GM21381 (cell line): ENCODE data around the gene OR4D9.

ENCODE experiments used
- ATAC-seq: cut with Tn5 transposase; IDR thresholded peaks from one replicate; pipeline ENCODE4 v1.9.1; 2021; ENCODE audit warnings: mild to moderate bottlenecking, moderate library complexity; ENCODE audit not compliant: unreplicated experiment

The OR4D9 gene

GRCh38 chr11:59550368-59550841, 39.1 kb downstream of the OR4D9 start:
- peak; percentile 90 for ATAC-seq

DNA sequence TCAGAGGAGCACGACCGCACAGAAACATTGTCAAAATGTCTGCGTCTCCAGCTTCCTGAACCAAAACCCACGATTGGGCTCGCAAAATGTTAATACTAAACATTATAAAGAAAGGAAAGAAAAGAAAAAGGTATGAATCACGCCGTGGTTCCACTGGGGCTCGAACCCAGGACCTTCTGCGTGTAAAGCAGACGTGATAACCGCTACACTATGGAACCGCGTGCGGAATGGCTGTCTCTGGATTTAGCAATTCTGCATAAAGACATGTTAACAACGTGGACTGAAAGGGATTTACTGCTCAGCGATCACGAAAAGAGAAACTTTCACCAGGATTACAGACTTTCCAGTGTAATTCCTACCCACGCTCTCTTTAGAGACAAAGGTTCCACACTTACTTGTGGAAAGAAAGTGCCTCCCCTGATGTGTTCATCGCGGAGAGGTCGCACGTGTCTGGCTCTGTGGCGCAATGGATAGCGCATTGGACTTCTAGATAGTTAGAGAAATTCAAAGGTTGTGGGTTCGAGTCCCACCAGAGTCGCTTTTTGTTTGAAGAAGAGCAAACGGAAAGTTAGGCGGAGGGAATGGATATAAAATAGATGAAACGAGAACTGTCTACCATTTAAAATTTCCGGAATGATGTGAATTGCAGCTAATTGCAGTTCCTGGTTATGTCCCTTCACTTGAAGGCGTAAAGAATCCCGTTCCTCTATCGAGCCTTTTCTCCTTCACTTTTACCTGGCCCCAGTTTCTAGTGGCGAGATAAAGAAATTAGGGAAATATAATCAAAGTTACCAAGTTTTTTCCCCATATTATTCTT, 39.7 kb downstream of the OR4D9 start:
- ATAC-seq, result peak; percentile 34

DNA sequence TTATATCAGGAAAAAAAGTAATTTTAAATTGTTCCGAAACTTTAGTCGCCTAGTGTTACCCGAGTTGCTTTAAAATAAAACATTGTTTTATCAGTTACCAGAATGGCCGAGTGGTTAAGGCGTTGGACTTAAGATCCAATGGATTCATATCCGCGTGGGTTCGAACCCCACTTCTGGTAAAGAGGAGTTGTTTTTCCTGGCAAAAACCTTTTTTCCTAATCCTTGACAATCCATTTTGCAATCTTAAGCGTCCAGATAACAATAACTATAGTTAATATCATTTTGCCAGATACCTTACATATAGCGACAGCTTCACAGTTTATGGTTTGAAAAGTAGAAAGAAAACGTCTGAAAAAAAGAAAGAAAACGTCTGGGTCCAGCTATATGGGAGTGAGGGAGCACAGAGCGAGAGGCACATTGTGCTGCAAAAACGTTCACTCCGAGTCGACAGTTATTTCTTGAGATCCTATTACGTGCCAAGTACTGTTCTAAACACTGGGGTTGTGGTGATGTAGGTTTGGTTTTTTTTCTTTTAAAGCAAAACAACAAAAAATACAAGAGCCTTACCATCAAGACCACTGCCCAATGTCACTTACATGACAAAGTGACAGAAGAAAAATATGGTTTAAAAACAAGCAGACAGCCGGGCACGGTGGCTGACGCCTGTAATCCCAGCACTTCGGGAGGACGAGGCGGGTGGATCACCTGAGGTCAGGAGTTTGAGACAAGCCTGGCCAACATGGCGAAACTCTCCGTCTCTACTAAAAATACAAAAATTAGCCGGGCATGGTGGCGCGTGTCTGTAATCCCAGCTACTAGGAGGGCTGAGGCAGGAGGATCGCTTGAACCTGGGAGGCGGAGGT, 40.6 kb downstream of the OR4D9 start:
- ATAC-seq, result no peak

DNA sequence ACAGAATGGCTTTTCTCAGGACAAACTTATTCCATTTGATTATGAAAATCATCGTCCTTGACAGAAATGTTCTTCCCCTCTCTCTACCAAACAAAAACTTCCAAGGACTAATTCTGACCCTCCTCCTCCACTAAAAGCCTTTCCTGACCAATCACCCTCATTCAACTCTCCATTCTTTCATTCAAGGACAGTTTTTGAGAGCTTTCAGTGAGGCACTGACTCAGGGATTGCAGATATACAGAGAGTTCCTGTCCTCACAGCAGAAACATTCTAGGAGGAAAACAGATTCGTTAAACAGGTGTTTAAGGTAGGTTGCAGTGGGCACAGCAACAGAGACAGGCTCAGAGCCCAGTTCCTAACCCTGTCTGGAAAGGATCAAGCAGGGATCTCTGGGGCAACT, 41.5 kb downstream of the OR4D9 start:
- no peak for ATAC-seq

- ATAC-seq, result no peak
Measured at GRCh38 chr11:59553323-59553722, 42.0 kb downstream of the OR4D9 start.

- no peak for ATAC-seq
Measured at GRCh38 chr11:59555601-59556114, 44.3 kb downstream of the OR4D9 start.

DNA sequence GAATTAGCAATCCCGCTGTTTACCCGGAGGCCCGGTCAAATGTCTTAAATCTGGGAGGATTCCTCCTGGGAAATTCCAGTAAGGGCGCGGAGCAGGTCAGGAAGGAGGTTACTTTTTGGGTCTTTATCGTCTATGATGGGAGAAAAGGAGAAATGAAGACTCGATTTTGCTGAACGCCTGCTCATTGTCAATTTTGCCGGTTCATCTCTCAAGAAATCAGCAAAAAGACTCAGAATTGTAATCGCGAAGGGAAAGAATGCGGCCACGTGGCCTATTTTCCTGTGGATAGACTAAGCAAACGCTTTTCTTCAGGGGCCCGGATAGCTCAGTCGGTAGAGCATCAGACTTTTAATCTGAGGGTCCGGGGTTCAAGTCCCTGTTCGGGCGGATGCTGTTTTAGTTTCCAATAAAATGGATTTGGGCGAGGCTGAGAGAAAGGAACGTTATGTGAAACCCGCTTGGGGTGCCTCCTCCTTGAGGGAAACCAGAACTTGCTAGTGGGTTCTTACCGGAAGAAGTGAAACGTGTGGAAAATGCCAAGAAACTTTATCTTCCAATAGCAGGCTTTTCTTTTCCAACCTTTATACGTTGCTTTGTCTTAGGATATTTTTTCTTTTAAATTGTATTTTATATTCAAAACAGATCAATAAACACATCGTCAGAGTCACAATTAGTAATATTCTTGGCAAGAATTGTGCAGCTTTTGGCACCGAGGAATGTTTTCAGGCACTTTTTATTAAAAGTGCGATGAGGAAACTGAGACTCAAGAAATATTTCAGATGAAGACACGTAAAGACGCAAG, 45.0 kb downstream of the OR4D9 start:
- no peak for ATAC-seq

DNA sequence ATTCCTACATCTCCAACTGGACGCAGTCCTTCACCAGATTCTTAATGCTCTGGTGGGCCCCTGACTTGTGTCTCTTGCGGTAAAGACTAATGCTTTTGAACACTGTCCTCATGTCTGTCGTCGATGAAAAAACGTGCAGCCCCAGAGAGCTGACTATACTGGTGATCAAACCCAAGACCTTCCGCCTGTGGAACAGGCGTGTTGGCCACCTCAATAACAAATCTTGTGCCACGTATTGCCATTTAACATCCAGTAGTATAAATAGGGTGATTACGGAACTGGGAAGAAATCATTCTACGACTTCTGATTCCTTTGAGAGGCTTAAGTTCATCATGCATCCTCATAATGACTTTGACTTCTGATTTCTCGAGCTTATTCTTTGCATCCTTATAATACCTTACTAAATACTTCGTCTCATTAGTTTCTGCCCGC, 45.6 kb downstream of the OR4D9 start:
- ATAC-seq, result no peak

GRCh38 chr11:59558270-59558643, 46.9 kb downstream of the OR4D9 start:
- no peak for ATAC-seq

GRCh38 chr11:59559886-59560285, 48.5 kb downstream of the OR4D9 start:
- no peak for ATAC-seq

DNA sequence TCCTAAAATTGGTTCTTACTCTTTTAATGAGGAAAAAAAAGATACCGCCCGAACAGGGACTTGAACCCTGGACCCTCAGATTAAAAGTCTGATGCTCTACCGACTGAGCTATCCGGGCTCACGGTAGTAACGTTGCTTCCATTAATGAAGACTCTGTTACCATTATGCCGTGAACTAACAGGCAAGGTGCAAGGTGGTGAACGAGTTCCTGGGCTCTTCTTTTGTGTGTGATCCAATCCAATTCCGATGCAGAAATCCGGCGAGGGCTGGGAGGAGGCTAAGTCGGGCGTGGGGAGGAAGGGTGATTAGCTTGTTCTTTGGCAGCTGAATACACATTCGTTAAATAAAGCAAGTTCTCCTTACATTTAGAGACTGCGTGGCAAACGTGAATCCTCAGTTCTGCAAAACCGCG, 49.0 kb downstream of the OR4D9 start:
- ATAC-seq, result peak; percentile 19

DNA sequence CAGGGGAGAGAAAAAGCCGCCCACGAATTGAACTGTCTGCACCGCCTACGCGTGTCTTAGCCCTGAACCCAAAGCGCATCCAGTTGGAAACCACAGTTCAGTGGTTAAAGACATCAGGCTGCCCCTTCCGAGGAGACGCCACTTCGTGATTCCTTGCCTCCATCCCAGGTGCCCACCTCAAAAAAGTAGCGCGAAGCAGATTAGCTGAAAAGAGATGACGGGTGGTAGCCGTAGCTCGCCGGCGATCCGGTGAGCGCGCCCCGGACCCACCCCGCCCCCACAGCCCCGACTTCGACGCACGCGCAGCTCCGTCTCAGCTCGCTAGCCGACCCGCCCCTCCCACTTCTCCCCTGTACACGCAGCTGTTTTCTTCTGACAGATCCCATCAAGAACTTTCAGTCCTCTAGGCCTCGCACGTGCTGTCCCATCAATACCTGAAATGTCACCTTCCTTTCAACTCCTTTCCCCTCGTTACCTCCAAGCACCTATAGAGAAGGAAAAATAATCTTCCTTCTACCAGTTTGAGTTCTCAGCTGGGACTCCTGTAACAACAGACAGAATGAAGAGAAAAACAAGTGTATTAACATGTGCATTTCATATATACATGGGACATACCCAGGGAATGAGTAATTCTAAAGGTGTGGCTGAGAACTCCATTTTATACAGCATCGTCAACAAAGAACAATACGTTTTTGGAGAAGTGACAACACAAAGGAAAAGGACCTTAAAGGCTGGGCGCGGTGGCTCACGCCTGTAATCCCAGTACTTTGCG, 49.5 kb downstream of the OR4D9 start:
- peak; percentile 45 for ATAC-seq

DNA sequence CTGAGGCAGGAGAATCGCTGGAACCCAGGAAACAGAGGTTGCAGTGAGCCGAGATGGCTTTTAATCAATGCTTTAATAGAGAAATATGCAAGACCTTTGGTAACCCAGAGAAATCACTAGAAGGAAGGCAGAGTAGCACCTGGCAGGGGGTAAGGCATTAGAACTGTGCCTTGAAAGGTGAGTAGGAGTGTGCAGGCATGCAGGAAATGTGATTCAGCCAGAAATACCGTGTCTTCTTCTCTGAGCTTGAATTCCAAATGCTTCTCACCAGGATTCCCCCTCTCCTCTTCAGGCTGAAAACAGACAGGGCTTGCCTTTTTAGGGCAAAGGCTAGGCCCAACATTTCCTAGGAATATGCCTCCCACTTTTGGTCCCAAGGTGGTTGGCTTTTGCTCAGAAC, 51.0 kb downstream of the OR4D9 start:
- ATAC-seq, result no peak
